ENCODE data around the gene PRADC1.

DNA sequence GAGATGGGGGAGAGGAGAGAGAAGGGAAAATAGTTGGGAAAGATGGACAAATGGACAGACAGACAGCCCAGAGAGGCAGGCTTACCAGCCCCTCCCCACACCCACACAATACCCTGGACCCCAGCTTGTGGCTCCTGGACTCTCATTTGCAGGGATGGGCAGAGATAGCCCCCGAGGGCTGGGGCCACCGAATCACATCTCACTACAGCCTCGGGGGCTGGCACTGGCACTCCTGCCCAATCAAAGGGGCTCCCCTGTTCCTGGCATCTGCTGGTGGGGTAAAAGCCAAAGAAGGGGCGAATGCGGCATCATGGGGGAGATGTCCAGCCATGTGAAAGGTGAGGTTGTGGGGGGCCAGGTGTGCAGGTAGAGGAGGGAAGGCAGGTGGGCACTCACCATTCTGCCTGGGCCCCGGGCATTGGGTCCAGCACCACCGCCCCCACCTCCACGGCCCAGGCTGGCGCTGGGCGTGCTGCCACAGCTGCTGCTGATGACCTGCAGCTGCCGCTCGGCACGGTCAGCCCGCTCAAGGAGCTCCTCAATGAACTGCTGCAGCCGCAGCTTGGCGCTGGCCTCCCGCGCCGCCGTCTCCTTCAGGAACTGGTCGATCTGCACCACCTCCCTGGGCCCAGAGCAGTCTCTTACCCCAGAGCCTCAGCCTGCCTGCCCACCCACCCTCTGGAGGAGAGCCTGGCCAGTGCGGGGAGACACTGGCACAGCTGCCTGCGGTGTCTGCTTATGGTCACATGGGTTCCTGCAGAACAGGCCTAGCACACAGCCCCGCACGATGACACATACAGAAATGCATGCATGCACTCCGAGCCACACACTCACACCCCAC lies 33.2 kb upstream of the PRADC1 start:
- TF ChIP-seq, protein P1, sequence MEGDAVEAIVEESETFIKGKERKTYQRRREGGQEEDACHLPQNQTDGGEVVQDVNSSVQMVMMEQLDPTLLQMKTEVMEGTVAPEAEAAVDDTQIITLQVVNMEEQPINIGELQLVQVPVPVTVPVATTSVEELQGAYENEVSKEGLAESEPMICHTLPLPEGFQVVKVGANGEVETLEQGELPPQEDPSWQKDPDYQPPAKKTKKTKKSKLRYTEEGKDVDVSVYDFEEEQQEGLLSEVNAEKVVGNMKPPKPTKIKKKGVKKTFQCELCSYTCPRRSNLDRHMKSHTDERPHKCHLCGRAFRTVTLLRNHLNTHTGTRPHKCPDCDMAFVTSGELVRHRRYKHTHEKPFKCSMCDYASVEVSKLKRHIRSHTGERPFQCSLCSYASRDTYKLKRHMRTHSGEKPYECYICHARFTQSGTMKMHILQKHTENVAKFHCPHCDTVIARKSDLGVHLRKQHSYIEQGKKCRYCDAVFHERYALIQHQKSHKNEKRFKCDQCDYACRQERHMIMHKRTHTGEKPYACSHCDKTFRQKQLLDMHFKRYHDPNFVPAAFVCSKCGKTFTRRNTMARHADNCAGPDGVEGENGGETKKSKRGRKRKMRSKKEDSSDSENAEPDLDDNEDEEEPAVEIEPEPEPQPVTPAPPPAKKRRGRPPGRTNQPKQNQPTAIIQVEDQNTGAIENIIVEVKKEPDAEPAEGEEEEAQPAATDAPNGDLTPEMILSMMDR (IDR thresholded peaks at IDR 0.05) = no peak
- TF ChIP-seq POLR2AphosphoS5 (IDR thresholded peaks at IDR 0.05) = no peak
- no peak for TF ChIP-seq EP300 (IDR thresholded peaks at IDR 0.05)

Data from esophagus muscularis mucosa (tissue), 4 donors.